HFFc6 (cell line): ENCODE results near the gene GDPD4. TPM values are rescaled to one million over a fixed set of nuclear protein-coding genes. Genes with fewer than 3 reads are reported as not detected.
"Not testable (repeated sequence)": the region's sequence is repeated elsewhere in the genome, so short reads cannot be mapped to it uniquely, and the experiment has no call there.

Experiments
- DNase-seq: peaks from one replicate; pipeline ENCODE4 v3.0.0-alpha.2; 2018
- H3K27ac Mint-ChIP-seq: 2 replicates; pipeline ENCODE4 v1.8.0; 2020; ENCODE audit warnings: mild to moderate bottlenecking, mixed read lengths
- H3K27me3 Mint-ChIP-seq: 2 replicates; pipeline ENCODE4 v1.8.0; 2021; ENCODE audit warnings: mild to moderate bottlenecking, moderate library complexity, mixed read lengths; ENCODE audit not compliant: insufficient read depth
- H3K36me3 Mint-ChIP-seq: 2 replicates; pipeline ENCODE4 v1.8.0; 2021; ENCODE audit warnings: low read depth, mixed read lengths
- H3K4me1 Mint-ChIP-seq: 2 replicates; pipeline ENCODE4 v1.8.0; 2020; ENCODE audit warnings: low read depth, mixed read lengths
- H3K4me3 Mint-ChIP-seq: 2 replicates; pipeline ENCODE4 v1.8.0; 2020; ENCODE audit warnings: mild to moderate bottlenecking, moderate library complexity, mixed read lengths
- H3K9me3 Mint-ChIP-seq: 2 replicates; pipeline ENCODE4 v1.8.0; 2020; ENCODE audit warnings: mild to moderate bottlenecking, mixed read lengths
- total RNA-seq, 6 experiments: library from RNA; stranded (reverse); fragmentation: NEBNext Ultra II Directional; extraction: Animal tissue kit (Norgen Biotek cat#: 25700); gene quantifications; 2 replicates in 1 of 6; 3 replicates in 5 of 6; pipeline ENCODE4 v1.2.3, GENCODE V29; 2021
- TF ChIP-seq, protein P1 (sequence below): fragments of 200-600 bp; sonication (generic); IDR thresholded peaks from 2 replicates; pipeline ENCODE4 v1.5.0; 2021; ENCODE audit warnings: antibody characterized with exemption, mild to moderate bottlenecking

The GDPD4 gene
- total RNA-seq, 6 experiments from 2014 or later = not detected

DNA sequence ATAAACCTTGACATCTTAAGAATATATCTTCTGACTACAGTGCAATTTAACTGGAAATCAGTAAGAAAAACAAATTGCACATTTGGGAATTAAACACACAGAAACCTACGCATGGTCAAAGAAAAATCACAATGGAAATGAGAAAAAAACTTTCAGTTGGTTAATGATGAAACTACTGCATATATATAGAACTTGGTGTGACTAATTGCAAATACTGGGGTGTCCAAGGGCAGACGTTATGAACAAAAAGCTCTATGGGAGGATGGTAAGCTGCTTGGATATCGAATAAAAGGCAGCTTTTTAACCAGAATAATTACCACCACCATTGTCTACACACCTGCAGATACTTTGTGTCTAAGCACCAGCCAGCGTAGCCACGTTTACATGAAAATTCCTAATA lies 791 bp downstream of the GDPD4 start:
- Mint-ChIP-seq H3K4me3 (no peak overlapping the region), H3K36me3 (no peaks in the 10 kb centered on the region; the same call in 1 of the 2 replicates), H3K9me3 (no peaks in the 10 kb centered on the region), H3K27ac (no peak overlapping the region), H3K27me3 (no peaks in the 10 kb centered on the region), H3K4me1 (no peaks in the 10 kb centered on the region)
- no peak for DNase-seq
- TF ChIP-seq, protein P1, sequence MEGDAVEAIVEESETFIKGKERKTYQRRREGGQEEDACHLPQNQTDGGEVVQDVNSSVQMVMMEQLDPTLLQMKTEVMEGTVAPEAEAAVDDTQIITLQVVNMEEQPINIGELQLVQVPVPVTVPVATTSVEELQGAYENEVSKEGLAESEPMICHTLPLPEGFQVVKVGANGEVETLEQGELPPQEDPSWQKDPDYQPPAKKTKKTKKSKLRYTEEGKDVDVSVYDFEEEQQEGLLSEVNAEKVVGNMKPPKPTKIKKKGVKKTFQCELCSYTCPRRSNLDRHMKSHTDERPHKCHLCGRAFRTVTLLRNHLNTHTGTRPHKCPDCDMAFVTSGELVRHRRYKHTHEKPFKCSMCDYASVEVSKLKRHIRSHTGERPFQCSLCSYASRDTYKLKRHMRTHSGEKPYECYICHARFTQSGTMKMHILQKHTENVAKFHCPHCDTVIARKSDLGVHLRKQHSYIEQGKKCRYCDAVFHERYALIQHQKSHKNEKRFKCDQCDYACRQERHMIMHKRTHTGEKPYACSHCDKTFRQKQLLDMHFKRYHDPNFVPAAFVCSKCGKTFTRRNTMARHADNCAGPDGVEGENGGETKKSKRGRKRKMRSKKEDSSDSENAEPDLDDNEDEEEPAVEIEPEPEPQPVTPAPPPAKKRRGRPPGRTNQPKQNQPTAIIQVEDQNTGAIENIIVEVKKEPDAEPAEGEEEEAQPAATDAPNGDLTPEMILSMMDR = no peak

DNA sequence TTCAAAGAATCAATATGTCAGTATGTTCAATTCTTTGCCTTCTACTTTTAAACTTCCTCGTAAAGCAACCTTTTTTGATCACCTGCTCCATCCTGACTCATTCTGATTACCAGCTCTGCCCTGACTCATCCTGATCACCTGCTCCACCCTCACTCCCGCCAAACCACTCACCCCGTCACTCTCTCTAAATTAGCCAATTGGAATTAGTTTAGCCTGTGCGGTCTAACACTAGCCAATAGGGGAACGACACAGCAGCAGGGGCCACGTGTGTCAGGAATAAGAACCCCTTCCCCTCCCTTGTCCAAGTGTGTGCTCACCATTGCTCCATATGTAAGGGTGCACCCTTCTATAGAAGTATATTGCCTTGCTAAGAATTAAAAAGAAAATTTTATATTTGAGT lies 1.5 kb downstream of the GDPD4 start:
- DNase-seq, H3K9me3 Mint-ChIP-seq, H3K27me3 Mint-ChIP-seq, H3K27ac Mint-ChIP-seq, H3K36me3 Mint-ChIP-seq, H3K4me3 Mint-ChIP-seq, H3K4me1 Mint-ChIP-seq: not testable (repeated sequence)

DNA sequence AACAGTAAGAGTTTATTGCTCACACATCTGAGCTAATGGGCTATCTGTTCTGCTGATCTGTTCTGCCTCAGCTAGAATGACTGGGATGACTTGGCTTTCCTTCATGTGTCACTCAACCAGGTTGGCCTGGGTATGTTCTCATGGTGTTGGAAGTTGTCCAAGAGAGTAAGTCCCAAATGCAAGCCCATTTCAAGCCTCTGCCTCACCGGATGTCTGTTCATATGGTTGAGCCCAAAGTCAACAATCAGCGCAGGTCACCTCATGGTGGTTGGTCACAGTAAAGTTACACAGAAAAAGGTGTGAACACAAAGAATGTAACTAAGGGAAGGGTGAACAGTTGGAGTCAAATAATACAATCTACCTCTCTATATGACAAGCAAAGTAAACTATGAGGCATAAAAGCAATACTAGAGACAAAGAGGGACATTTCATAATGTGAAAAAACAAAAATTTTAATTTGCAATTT lies 1.9 kb downstream of the GDPD4 start:
- no peak overlapping the region for H3K27ac Mint-ChIP-seq
- H3K27me3 Mint-ChIP-seq = no peaks in the 10 kb centered on the region
- no peaks in the 10 kb centered on the region for H3K9me3 Mint-ChIP-seq
- TF ChIP-seq, protein P1 = no peak
- H3K4me3 Mint-ChIP-seq = no peak overlapping the region
- no peaks in the 10 kb centered on the region for H3K4me1 Mint-ChIP-seq
- H3K36me3 Mint-ChIP-seq = no peaks in the 10 kb centered on the region; the same call in 1 of the 2 replicates
- DNase-seq = no peak

DNA sequence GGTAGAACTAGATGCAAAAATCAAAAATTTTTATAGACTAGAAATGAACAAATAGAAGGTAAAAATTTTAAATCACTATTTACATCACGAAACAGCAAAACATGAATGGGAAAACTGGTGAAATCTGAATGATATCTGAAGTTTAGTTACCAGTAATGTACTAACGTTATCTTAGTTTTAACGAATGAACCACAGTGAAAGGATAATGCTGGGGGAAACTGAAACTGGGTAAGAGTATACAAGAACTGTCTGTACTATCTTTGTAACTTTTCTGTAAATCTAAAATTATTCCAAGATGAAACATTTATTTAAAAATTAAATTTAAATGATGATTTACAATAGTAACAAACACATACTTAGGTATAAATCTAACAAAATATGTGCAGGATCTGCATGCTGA lies 7.4 kb downstream of the GDPD4 start:
- TF ChIP-seq, protein P1 = no peak
- Mint-ChIP-seq H3K27me3 (peaks cover 2% of the 10 kb centered on the region; the same call in 1 of the 2 replicates), H3K9me3 (no peaks in the 10 kb centered on the region), H3K27ac (no peak overlapping the region), H3K4me1 (no peaks in the 10 kb centered on the region), H3K4me3 (no peak overlapping the region), H3K36me3 (no peaks in the 10 kb centered on the region)
- DNase-seq = no peak

DNA sequence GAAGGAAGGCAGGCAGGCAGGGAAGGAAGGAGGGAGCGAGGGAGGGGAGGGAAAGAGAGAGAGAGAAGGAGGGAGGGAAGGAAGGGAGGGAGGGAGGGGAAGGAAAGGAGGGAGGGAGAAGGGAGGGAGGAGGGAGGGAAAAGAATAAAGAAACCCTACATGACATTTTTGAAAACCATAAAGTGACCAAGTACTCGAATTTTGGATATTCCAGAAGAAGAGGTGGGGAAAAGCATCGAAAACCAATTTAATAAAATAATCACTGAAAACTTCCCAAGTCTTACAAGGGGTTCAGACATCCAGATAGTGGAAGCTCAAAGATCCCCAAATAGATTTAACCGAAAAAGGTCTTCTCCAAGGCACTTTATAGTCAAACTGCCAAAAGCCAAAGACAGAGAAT lies 11.7 kb downstream of the GDPD4 start:
- H3K9me3 Mint-ChIP-seq = no peaks in the 10 kb centered on the region
- DNase-seq = no peak
- H3K36me3 Mint-ChIP-seq = no peaks in the 10 kb centered on the region
- peaks cover 3% of the 10 kb centered on the region; the same call in 1 of the 2 replicates for H3K27me3 Mint-ChIP-seq
- peaks cover 29% of the 10 kb centered on the region for H3K4me1 Mint-ChIP-seq
- no peak overlapping the region for H3K27ac Mint-ChIP-seq
- TF ChIP-seq, protein P1 = no peak
- H3K4me3 Mint-ChIP-seq = no peak overlapping the region

DNA sequence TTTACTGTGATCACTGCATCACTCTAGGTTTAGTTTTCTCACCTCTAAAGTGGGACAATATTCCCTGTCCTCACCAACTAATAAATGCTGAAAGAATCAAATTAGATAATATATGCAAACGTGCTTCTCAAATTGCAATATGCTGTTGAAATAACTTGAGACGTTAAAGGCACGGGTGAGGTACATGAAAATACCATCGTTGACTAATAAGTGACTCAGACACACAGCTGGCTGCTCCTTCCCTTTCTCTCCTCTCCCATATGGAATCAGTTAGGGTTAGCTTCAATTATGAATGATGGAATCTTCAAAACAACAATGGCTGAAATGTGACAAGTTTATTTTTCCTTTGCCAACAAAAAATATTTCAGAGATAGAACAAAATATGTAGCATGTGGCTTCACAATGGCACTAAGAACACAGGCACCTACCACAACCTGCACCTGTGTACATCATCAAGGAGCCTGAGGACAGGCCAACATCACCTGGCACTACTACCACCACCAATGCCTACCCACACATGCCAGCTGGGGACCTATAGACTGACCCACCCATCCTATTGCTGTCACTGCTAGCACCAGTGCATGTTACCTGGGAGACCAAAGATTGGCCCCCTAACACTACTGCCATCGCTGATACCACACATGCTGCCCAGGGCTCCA lies 13.7 kb downstream of the GDPD4 start:
- TF ChIP-seq, protein P1 = no peak
- Mint-ChIP-seq H3K4me1 (peaks cover 34% of the 10 kb centered on the region), H3K27me3 (peaks cover 4% of the 10 kb centered on the region; the same call in 1 of the 2 replicates), H3K9me3 (no peaks in the 10 kb centered on the region), H3K27ac (peak overlapping the region; percentile 74), H3K36me3 (no peaks in the 10 kb centered on the region), H3K4me3 (peak overlapping the region; percentile 58)
- peak; percentile 82 for DNase-seq
